T1000 (cell line): ENCODE measurements around the gene FXYD5.
"Not testable (repeated sequence)": the region's sequence is repeated elsewhere in the genome, so short reads cannot be mapped to it uniquely, and the experiment has no call there.

ENCODE experiments used
- DNase-seq: peaks from one replicate; lab custom pipeline; 2025; ENCODE audit warnings: mixed read lengths; lab: John Stamatoyannopoulos, UW

FXYD5 gene

DNA sequence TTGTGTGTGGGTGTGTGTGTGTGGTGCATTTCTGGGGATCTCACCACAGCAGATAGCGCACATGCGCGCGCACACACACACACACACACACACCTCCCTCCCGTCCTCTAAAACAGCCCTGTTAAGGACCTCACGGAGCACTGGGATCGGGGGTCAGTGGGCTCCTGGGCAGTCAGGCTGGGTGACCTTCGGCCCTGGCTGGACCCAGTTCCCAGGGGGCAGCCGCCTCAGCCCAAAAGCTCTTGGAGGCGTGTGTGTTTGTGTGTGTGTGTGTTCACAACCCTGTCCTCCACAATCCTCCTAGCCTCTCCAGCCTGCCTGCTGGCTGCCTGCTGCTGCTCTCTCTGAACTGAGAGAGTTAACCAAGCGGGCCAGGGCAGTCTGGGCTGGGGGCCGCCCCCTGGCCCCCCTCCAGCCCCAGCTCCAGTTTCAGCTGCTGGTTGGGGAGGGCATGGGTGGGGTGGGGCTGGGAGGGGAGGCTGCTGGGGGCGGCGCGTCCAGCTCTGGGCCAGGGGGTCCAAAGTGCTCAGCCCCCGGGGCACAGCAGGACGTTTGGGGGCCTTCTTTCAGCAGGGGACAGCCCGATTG lies 16.1 kb upstream of the FXYD5 start, which contains the start of gene FXYD1:
Gene FXYD1 (plus strand): TSS at position 520 of the 588 bp plus-strand sequence. CDS start 1,256 bp downstream, outside the sequence.
- DNase-seq = no peak

- DNase-seq = no peak
These were observed 14.2 kb upstream of the FXYD5 start for GRCh38 chr19:35140207-35140961.

GRCh38 chr19:35140962-35141836 lies 13.3 kb upstream of the FXYD5 start:
- DNase-seq = peak; percentile 72

DNA sequence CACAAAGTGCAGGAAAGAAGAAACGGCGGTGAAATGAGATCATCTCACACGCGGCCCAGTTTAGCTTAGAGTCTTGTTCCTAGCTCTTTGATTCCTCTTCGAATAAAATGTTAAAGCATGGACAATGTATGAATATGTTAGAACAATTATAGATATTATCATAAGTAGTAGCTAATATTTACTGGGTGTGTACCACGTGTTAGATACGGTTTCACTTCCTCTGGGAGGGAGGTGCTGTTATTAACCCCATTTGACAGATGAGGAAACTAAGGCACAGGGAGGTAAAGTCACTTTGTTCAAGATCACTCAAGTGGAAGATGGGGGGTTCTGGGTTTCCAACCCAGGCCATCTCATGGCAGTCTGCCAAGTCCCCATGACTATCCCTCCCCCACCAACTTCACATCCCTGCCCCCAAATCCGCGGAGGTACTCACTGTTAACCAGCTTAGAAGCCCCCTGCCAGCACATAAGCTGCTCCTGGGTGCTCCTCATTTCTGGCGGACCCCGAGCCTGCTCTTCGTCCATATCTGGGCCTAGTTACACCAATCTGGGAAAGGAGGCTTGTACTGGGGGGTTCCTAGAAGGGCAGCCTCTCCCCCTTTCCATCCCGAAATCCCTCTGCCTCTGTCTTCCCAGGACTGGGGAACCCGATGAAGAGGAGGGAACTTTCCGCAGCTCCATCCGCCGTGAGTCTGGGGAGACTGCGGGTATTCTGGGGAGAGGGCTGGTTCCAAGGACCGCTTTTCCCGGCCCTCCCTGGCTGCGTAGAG lies 12.5 kb upstream of the FXYD5 start:
- DNase-seq = no peak

- DNase-seq = no peak
These were observed 11.8 kb upstream of the FXYD5 start for GRCh38 chr19:35142606-35143230.

- no peak for DNase-seq
These were observed 11.3 kb upstream of the FXYD5 start, which contains the start of gene FXYD7 for GRCh38 chr19:35143231-35143715. Gene FXYD7, plus strand, starts transcription at chr19:35143255. Its CDS starts 79 bp downstream, at chr19:35143334.

GRCh38 chr19:35143818-35144217 lies 10.7 kb upstream of the FXYD5 start:
- no peak for DNase-seq

DNA sequence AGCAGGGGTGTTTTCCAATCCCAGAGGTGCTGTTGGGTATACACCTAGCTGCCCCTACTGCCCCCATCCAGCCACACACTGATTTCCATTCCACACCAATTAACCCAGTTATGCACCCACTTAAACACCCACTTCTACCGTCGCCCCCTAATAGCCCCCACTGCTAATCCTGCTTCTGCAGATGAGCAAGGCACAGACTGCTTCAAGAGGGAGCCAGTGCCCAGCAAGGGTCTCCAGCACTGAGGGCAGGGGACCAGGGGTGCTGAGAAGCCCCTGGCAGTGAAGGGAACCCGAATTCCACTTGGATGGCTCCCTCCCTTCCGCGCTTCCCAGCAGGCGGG lies 10.3 kb upstream of the FXYD5 start:
- DNase-seq = no peak

DNA sequence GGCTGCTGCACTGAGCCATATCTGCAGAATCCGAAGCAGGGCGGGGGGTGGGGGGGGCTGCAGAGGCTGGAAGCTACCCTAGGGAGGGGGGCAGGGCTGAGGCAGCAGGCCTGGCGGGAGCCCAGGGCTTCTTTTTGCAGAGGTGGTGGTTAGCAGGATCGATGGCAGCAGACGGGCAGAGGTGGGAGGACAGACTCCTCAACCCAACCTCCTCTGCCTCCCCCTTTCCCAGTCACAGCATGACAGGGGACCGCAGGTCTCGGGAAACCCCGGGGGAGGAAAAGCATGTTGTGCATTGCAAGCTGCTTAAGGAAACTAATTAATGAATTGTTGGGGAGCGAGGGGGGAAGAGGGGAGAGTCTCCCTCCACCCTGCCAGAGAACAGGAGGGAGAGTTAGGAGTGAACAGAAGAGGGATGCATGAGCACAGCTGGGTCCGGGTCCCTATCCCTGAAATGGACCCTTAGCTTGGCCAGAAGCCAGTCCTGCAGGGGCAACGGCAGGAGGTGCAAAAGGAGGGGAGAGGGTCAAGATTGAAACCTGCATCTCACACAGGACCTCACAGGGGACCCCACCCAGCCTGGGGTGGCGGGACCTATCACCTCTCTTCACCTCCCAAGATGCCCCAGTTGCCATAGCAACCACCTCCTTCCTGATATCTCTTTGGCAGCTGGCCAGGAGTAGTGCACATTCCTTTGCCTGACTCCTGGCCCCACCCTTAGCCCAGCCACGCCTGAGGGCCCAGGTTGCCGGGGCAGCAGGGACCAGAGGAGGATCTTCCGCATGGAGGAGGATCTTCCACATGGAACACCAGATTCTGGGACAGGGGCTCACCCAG lies 9.7 kb upstream of the FXYD5 start:
- DNase-seq = peak; percentile 32

- no peak for DNase-seq
These were observed 7.6 kb upstream of the FXYD5 start for GRCh38 chr19:35146746-35147459.

DNA sequence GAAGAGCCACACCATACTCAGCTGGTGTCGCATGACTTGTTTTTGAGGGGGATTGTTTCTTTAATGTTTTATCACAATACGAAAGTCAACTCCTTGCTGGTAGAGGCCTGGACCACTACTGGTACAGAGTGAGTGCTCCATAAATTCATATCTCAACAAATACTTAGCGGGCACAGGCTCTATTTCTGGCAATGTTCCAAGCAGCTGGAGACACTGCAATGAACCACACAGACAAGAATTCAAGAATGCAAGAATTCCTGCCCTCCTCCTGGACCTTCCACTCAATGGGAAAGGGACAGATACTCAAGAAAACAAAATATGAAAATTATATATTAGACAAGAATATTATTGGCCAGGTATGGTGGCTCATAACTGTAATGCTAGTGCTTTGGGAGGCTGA lies 5.1 kb upstream of the FXYD5 start:
- no peak for DNase-seq

GRCh38 chr19:35150445-35150844 lies 4.1 kb upstream of the FXYD5 start:
- DNase-seq = no peak

- DNase-seq = no peak
These were observed 3.1 kb upstream of the FXYD5 start for GRCh38 chr19:35151273-35152065.

- DNase-seq = not testable (repeated sequence)
These were observed 1.4 kb upstream of the FXYD5 start for GRCh38 chr19:35153129-35153522.

DNA sequence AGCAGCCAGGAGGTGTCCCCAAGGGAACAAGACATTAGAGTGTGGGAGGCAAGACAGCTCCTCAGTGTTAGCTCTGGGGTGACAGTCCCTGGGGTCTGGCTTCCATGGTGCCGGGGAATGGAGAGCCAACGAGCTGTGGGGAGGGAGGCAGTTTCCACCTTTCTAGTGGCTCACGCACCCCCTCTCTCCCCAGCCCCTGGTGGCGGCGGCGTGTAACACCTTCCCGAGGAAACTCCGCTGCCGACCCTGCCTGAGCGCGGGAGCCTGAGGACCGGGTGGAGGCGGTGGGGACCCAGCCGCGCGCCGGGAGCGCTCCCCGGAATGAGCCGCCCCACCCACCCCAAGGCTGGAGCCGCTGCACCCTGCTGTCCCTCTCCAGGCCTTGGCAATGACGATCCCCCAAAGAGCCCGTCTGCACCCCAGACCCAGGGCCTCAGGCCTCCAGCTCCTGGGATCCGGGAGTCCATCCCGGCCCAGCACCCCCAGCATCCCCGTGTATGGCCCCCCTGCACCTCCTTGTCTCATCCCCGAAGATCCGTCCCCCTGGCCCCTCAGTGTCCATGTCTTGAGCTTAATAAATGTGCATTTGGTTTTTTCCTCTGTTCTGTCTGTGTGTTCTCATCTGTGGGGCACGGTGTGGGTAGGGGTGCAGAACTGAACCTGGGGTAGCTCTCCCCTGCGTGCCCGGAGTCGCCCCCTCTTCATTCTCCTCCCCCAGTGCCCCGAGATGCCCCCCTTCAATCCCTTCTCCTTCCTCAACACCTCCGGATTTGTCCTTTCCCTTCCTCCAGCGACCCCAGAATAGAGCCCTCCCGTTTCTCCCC lies 622 bp upstream of the FXYD5 start:
- DNase-seq = no peak

DNA sequence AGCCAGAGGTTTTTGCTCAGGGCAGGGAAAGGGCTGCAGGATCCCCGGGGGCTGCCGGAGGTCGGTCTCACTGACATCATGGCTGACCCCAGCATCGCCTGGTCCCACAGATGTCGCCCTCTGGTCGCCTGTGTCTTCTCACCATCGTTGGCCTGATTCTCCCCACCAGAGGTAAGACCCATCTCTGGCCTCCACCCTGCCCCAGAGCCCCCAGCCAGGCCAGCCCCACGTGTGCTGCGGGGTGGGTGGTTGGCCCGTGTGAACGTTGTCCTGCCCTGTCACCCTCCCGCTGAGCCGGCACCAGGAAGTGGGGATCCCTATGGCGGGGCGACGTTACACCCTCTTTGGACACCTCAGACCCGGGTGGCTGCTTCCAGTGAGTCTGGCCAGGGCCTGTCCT lies 906 bp downstream of the FXYD5 start:
- DNase-seq = no peak

DNA sequence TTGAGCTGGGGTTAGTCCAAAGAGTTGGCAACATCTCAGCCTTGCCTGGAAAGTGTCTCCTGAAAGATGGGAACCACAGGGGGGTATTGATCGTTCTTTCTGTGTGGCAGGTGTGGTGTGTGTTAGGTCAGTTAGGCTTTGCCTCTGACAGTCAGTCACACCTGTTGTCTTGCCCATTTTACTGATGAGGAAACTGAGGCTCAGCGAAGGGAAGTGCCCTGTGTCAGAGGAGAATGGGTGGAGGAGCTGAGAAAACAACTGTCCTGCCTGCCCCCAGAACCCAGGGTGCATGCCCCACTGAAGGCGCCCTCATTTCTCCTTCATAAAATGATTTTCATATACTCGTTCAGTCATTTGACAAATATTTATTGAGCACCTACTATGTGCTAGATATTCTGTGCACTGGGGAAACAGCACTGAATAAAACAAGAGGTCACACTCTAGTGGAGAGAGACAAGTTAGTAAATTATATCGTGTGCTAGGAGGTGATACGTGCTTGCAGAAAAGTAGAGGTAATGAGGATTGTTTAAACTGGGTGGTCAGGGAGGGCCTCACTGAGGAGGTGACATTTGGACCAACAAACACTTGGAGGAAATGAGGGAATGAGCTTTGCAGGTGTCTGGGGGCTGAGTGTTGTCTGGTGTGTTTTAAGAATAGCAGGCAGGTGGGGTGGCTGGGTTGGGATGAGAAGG lies 1.6 kb downstream of the FXYD5 start:
- no peak for DNase-seq
